ENCODE measurements around the gene SOWAHA.

GRCh38 chr5:132856011-132856410 lies 42.9 kb downstream of the SOWAHA start:
- TF ChIP-seq, protein P1, sequence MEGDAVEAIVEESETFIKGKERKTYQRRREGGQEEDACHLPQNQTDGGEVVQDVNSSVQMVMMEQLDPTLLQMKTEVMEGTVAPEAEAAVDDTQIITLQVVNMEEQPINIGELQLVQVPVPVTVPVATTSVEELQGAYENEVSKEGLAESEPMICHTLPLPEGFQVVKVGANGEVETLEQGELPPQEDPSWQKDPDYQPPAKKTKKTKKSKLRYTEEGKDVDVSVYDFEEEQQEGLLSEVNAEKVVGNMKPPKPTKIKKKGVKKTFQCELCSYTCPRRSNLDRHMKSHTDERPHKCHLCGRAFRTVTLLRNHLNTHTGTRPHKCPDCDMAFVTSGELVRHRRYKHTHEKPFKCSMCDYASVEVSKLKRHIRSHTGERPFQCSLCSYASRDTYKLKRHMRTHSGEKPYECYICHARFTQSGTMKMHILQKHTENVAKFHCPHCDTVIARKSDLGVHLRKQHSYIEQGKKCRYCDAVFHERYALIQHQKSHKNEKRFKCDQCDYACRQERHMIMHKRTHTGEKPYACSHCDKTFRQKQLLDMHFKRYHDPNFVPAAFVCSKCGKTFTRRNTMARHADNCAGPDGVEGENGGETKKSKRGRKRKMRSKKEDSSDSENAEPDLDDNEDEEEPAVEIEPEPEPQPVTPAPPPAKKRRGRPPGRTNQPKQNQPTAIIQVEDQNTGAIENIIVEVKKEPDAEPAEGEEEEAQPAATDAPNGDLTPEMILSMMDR (conservative IDR thresholded peaks at IDR 0.05 in 1 of 2, IDR thresholded peaks at IDR 0.05 in 1 of 2; ENCODE audit: low read depth in 1 of 2, low read length in 2 of 2) = no peak
- TF ChIP-seq EZH2 (IDR thresholded peaks at IDR 0.05; ENCODE audit: low read length, missing control alignments) = no peak

Data from fibroblast of lung (primary cell).